Activated T-helper 1 cell treated with anti-CD3 and anti-CD28 coated beads, Interleukin-2, amount 50 U/mL, for 16 hours (primary cell): ENCODE measurements around the gene HS3ST1.
"Not testable (repeated sequence)": the region's sequence is repeated elsewhere in the genome, so short reads cannot be mapped to it uniquely, and the experiment has no call there.

ENCODE experiments used
- DNase-seq, 2 donors: peaks; one replicate each; pipeline ENCODE4 v3.0.0-alpha.2; 2020; ENCODE audit warnings: low read depth in 1 of 2, low spot score in 1 of 2

Gene HS3ST1

GRCh38 chr4:11404431-11404830 is 24.3 kb downstream of the HS3ST1 start:
- no peak for DNase-seq

GRCh38 chr4:11402192-11402591 is 26.5 kb downstream of the HS3ST1 start:
- DNase-seq: no peak

DNA sequence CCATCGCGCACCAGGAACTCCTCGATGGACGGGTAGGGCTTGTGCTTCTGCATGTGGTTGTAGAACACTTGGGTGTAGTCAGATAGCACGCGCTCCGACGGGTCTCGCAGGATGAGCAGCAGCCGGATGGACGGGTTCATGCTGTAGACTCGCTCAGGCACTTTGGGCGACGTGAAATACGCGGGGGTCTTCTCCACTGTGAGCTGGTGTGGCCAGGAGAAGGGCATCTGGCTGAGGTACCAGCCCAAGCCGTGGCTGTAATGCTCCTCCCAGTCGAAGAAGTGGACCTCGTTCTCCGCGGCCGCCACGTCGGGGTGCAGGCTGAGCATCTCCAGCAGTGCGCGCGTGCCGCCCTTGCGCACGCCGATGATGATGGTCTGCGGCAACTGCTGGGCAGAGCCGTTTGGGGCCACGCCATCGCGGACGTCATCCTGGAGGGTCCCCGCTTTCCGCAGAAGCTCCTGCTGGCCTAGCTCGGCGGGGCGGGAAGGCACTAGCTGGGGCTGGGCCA is 29.2 kb downstream of the HS3ST1 start:
- DNase-seq: no peak

- no peak for DNase-seq
These were observed 30.7 kb downstream of the HS3ST1 start for GRCh38 chr4:11397819-11398610.

DNA sequence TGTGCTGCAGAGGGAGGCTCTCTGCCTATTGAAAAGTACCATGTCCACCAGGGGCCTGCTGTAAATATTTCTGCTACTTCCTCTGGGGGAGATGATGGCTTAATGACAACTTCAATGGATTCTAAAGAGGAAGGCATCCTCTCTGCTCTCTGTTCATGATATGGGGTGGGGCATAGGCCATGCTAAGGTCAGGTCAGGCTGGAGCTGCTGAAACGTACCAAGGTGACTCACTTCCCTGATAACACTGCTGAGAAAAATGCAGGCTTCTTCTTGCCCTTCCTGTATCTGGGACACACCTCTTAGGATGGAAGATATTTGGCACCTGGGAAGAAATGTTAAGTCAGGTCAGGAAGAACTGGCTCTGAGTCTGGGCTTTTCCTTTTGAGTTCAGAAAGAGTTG is 31.5 kb downstream of the HS3ST1 start:
- no peak for DNase-seq

- no peak for DNase-seq
These were observed 35.1 kb downstream of the HS3ST1 start for GRCh38 chr4:11393551-11393950.

GRCh38 chr4:11384072-11384471 is 44.6 kb downstream of the HS3ST1 start:
- not testable (repeated sequence) for DNase-seq

- DNase-seq: no peak
These were observed 52.1 kb downstream of the HS3ST1 start for GRCh38 chr4:11376571-11376970.

GRCh38 chr4:11376146-11376545 is 52.5 kb downstream of the HS3ST1 start:
- DNase-seq: no peak

DNA sequence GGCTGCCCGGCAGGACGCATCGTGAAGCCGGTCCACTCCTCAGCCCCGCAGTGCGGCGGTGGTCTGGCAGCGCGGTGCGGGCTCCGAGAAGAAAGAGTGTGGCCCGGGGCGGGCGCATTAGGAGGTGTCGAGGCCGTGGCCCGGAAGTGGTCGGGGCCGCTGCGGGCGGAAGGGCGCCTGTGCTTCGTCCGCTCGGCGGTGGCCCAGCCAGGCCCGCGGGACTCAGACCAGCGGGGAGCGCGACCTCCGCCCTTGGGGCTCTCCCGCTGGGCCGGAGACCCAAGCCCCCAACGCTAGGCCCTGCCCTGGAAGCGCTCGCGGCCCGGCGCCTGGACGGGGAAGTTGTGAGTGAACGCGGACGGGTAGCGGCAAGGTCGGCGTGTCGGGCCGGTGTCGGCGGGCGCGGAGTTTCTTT is 60.0 kb downstream of the HS3ST1 start:
- DNase-seq: no peak

GRCh38 chr4:11367371-11367770 is 61.3 kb downstream of the HS3ST1 start:
- no peak for DNase-seq

- no peak for DNase-seq
These were observed 61.8 kb downstream of the HS3ST1 start for GRCh38 chr4:11366859-11367258.

DNA sequence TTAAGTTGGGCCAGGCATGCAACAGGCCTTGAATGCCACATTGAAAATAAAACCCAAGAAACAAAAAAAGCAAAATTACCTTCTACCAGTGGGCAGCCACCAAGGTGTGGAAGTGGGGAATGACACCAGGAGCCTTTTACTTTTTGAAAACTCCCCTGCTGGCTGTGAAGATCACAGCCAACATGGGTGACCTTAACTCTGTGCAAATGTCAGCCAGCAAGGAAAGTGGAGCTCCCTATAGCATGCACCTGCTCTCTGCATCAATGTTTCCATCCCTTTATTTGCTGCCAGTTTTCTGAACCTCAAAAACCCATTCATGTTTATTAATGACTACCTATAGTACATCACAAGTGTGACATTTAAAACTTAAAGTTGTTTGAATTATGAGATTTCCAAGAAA is 63.7 kb downstream of the HS3ST1 start:
- DNase-seq: no peak

- DNase-seq: no peak
These were observed 69.1 kb downstream of the HS3ST1 start for GRCh38 chr4:11359591-11359990.

GRCh38 chr4:11355226-11355625 is 73.5 kb downstream of the HS3ST1 start:
- DNase-seq: no peak

DNA sequence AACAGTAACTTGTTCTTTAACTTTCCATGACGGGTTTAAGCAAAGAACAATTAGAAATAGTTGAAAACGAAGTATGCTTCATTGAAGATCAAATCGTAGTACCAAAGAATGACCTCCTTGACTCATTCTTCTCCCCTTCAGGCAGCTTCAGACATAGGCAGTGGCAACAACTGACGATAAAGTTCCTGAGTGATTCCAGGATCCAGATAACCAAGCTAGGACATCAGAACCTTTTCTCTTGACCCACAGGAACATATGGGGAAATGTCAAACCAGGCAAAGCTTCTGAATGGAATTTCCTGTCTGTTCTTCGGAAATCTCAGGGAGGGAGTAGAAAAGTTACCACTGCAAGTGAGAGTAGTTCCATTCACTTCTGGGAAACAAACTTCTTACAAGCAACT is 74.2 kb downstream of the HS3ST1 start:
- DNase-seq: no peak

DNA sequence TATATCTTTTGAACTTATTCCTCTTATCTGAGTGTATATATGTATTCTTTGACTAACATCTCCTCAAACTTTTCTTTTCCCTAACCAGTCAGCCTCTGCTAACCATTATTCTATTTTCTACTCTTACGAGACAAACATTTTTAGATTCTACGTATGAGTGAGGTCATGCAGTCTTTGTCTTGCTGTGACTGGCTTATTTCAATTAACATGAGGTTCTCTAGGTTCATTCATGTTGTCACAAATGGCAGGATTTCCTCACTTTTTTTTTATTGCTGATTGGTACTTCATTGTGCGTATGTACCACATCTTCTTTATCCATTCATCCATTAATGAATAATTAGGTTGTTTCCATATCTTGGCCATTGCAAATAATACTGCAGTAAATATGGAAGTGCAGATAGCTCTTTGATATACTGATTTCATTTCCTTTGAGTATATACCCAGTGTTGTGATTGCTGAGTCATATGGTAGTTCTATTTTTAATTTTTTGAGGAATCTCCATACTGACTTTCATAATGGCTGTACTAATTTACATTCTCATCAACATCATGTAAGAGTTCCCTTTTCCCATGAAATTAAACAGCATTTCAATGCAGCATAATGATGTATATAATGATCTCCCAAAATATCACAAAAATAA is 80.1 kb downstream of the HS3ST1 start:
- no peak for DNase-seq

DNA sequence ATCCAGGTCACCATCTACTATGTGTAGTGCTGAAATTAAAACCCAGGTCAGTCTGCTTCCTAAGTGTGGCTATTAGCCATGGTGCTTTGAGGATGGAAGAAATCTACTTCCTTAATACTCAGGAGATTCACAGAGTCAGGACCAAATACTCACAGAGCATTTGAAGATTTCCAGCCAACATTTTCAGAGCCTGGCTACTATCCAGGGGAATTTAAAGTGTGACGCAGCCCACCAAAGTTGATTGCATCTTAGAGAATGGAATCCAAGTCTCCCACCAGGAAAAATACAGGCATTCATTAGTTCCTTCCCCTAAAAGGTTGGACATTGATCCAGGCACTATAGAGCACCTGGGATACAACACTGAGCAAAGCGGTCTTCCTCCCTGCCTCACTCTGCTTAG is 83.8 kb downstream of the HS3ST1 start:
- no peak for DNase-seq

GRCh38 chr4:11343536-11343935 is 85.2 kb downstream of the HS3ST1 start:
- DNase-seq: no peak
